ENCODE results near the gene SLC9A9. TPM values are rescaled to one million over a fixed set of nuclear protein-coding genes. Genes with fewer than 3 reads are reported as not detected.

SLC9A9 gene
- total RNA-seq, 6 experiments from 2014 or later, result 0.10 to 0.55 (median 0.33) TPM; not detected in 2

- Mint-ChIP-seq H3K4me1 (ENCODE audit: low read depth) (peaks cover 35% of the 10 kb centered on the region), H3K36me3 (ENCODE audit: low read depth) (no peaks in the 10 kb centered on the region), H3K4me3 (no peak overlapping the region), H3K27me3 (ENCODE audit: insufficient read depth) (no peaks in the 10 kb centered on the region), H3K9me3 (no peaks in the 10 kb centered on the region), H3K27ac (no peak overlapping the region)
- TF ChIP-seq CTCF (IDR thresholded peaks at IDR 0.05), result peak; percentile 23; the same call in 1 of the 2 replicates
- DNase-seq, result no peak
These were observed 547.0 kb downstream of the SLC9A9 start for GRCh38 chr3:143301031-143301901.

GRCh38 chr3:143298886-143299535 lies 549.3 kb downstream of the SLC9A9 start:
- Mint-ChIP-seq H3K4me1 (ENCODE audit: low read depth) (peaks cover 29% of the 10 kb centered on the region), H3K27ac (no peak overlapping the region), H3K9me3 (no peaks in the 10 kb centered on the region), H3K36me3 (ENCODE audit: low read depth) (no peaks in the 10 kb centered on the region), H3K4me3 (no peak overlapping the region), H3K27me3 (ENCODE audit: insufficient read depth) (no peaks in the 10 kb centered on the region; the same call in 1 of the 2 replicates)
- DNase-seq, result no peak
- no peak for TF ChIP-seq CTCF (IDR thresholded peaks at IDR 0.05)

- Mint-ChIP-seq H3K4me3 (no peak overlapping the region), H3K36me3 (ENCODE audit: low read depth) (no peaks in the 10 kb centered on the region), H3K27me3 (ENCODE audit: insufficient read depth) (no peaks in the 10 kb centered on the region; the same call in 1 of the 2 replicates), H3K4me1 (ENCODE audit: low read depth) (peaks cover 23% of the 10 kb centered on the region), H3K27ac (no peak overlapping the region), H3K9me3 (no peaks in the 10 kb centered on the region)
- no peak for DNase-seq
- no peak for TF ChIP-seq CTCF (IDR thresholded peaks at IDR 0.05)
These were observed 549.9 kb downstream of the SLC9A9 start for GRCh38 chr3:143298380-143298779.

- peaks cover 2% of the 10 kb centered on the region; the same call in 1 of the 2 replicates for H3K27me3 Mint-ChIP-seq (ENCODE audit: insufficient read depth)
- H3K4me1 Mint-ChIP-seq (ENCODE audit: low read depth), result no peaks in the 10 kb centered on the region; the same call in 1 of the 2 replicates
- no peak overlapping the region for H3K27ac Mint-ChIP-seq
- no peak for DNase-seq
- no peaks in the 10 kb centered on the region for H3K36me3 Mint-ChIP-seq (ENCODE audit: low read depth)
- no peak overlapping the region for H3K4me3 Mint-ChIP-seq
- H3K9me3 Mint-ChIP-seq, result no peaks in the 10 kb centered on the region
- TF ChIP-seq CTCF (IDR thresholded peaks at IDR 0.05), result no peak
These were observed 552.8 kb downstream of the SLC9A9 start for GRCh38 chr3:143295201-143296080.

- no peak for TF ChIP-seq CTCF (IDR thresholded peaks at IDR 0.05)
- no peak overlapping the region for H3K27ac Mint-ChIP-seq
- peaks cover 2% of the 10 kb centered on the region; the same call in 1 of the 2 replicates for H3K27me3 Mint-ChIP-seq (ENCODE audit: insufficient read depth)
- H3K36me3 Mint-ChIP-seq (ENCODE audit: low read depth), result no peaks in the 10 kb centered on the region
- H3K9me3 Mint-ChIP-seq, result no peaks in the 10 kb centered on the region
- no peak overlapping the region for H3K4me3 Mint-ChIP-seq
- no peak for DNase-seq
- no peaks in the 10 kb centered on the region; the same call in 1 of the 2 replicates for H3K4me1 Mint-ChIP-seq (ENCODE audit: low read depth)
These were observed 554.1 kb downstream of the SLC9A9 start for GRCh38 chr3:143294188-143294587.
